Measurements from ENCODE around the gene PTPRN2.

DNA sequence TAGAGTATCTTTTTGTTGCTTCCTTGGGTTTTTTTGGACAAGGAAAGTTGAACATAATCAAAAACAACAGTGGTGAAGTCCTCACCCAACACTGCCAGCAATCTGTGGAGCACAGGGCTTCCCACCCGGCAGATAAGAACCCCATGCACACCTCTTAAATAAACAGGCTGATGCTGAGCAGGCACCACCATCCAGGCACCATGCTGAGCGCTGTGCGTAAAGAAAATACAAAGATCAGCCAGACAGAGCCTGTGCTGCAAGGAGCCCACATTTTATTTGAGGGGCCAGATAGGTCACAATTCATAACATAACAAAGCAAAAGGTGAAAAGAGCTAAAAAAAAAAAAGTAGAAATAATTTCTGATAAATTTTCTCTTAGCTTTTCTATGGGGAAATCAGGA lies 231.2 kb downstream of the PTPRN2 start:
- no peak for TF ChIP-seq ZFX (IDR thresholded peaks at IDR 0.05; ENCODE audit: borderline replicate concordance)
- TF ChIP-seq, protein P1, sequence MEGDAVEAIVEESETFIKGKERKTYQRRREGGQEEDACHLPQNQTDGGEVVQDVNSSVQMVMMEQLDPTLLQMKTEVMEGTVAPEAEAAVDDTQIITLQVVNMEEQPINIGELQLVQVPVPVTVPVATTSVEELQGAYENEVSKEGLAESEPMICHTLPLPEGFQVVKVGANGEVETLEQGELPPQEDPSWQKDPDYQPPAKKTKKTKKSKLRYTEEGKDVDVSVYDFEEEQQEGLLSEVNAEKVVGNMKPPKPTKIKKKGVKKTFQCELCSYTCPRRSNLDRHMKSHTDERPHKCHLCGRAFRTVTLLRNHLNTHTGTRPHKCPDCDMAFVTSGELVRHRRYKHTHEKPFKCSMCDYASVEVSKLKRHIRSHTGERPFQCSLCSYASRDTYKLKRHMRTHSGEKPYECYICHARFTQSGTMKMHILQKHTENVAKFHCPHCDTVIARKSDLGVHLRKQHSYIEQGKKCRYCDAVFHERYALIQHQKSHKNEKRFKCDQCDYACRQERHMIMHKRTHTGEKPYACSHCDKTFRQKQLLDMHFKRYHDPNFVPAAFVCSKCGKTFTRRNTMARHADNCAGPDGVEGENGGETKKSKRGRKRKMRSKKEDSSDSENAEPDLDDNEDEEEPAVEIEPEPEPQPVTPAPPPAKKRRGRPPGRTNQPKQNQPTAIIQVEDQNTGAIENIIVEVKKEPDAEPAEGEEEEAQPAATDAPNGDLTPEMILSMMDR (IDR thresholded peaks at IDR 0.05) = no peak
